Stimulated activated naive CD8-positive, alpha-beta T cell treated with anti-CD3 and anti-CD28 coated beads, Interleukin-15, Interleukin-2, amounts not matched to agents 100 ng/mL and 50 ng/mL, for 24 hours (primary cell): ENCODE measurements around the gene RPS3A.

Experiments used
- H3K27ac Mint-ChIP-seq: one replicate; pipeline ENCODE4 v1.8.0; 2021; ENCODE audit warnings: mild to moderate bottlenecking, mixed read lengths
- H3K27me3 Mint-ChIP-seq: one replicate; pipeline ENCODE4 v1.8.0; 2021; ENCODE audit warnings: mixed read lengths
- H3K36me3 Mint-ChIP-seq: one replicate; pipeline ENCODE4 v1.8.0; 2021; ENCODE audit warnings: low read depth, mixed read lengths
- H3K4me1 Mint-ChIP-seq: one replicate; pipeline ENCODE4 v1.8.0; 2021; ENCODE audit warnings: low read depth, mixed read lengths
- H3K4me3 Mint-ChIP-seq: one replicate; pipeline ENCODE4 v1.8.0; 2021; ENCODE audit warnings: mild to moderate bottlenecking, mixed read lengths
- H3K9me3 Mint-ChIP-seq: one replicate; pipeline ENCODE4 v1.8.0; 2021; ENCODE audit warnings: mixed read lengths

The RPS3A gene

GRCh38 chr4:151143811-151144210, 44.4 kb downstream of the RPS3A start:
- Mint-ChIP-seq H3K27ac (no peak overlapping the region), H3K9me3 (no peaks in the 10 kb centered on the region), H3K36me3 (no peaks in the 10 kb centered on the region), H3K4me3 (no peak overlapping the region), H3K27me3 (no peaks in the 10 kb centered on the region), H3K4me1 (no peaks in the 10 kb centered on the region)

- no peaks in the 10 kb centered on the region for H3K27me3 Mint-ChIP-seq
- H3K27ac Mint-ChIP-seq: no peak overlapping the region
- H3K4me1 Mint-ChIP-seq: no peaks in the 10 kb centered on the region
- H3K4me3 Mint-ChIP-seq: no peak overlapping the region
- H3K36me3 Mint-ChIP-seq: no peaks in the 10 kb centered on the region
- no peaks in the 10 kb centered on the region for H3K9me3 Mint-ChIP-seq
Observed at GRCh38 chr4:151144329-151145072, 45.1 kb downstream of the RPS3A start.

- no peak overlapping the region for H3K4me3 Mint-ChIP-seq
- H3K27me3 Mint-ChIP-seq: peaks cover 3% of the 10 kb centered on the region
- H3K36me3 Mint-ChIP-seq: no peaks in the 10 kb centered on the region
- no peaks in the 10 kb centered on the region for H3K9me3 Mint-ChIP-seq
- H3K27ac Mint-ChIP-seq: no peak overlapping the region
- no peaks in the 10 kb centered on the region for H3K4me1 Mint-ChIP-seq
Observed at GRCh38 chr4:151147000-151147399, 47.6 kb downstream of the RPS3A start.

GRCh38 chr4:151148261-151148660, 48.8 kb downstream of the RPS3A start:
- no peaks in the 10 kb centered on the region for H3K9me3 Mint-ChIP-seq
- no peak overlapping the region for H3K27ac Mint-ChIP-seq
- H3K36me3 Mint-ChIP-seq: no peaks in the 10 kb centered on the region
- no peak overlapping the region for H3K4me3 Mint-ChIP-seq
- H3K4me1 Mint-ChIP-seq: no peaks in the 10 kb centered on the region
- H3K27me3 Mint-ChIP-seq: peaks cover 3% of the 10 kb centered on the region

- Mint-ChIP-seq H3K9me3 (no peaks in the 10 kb centered on the region), H3K36me3 (no peaks in the 10 kb centered on the region), H3K27me3 (peaks cover 3% of the 10 kb centered on the region), H3K4me1 (no peaks in the 10 kb centered on the region), H3K4me3 (no peak overlapping the region), H3K27ac (no peak overlapping the region)
Observed at GRCh38 chr4:151150821-151151580, 51.6 kb downstream of the RPS3A start.

GRCh38 chr4:151152028-151152427, 52.6 kb downstream of the RPS3A start:
- Mint-ChIP-seq H3K27ac (no peak overlapping the region), H3K9me3 (no peaks in the 10 kb centered on the region), H3K36me3 (no peaks in the 10 kb centered on the region), H3K4me1 (no peaks in the 10 kb centered on the region), H3K4me3 (no peak overlapping the region), H3K27me3 (peaks cover 12% of the 10 kb centered on the region)

DNA sequence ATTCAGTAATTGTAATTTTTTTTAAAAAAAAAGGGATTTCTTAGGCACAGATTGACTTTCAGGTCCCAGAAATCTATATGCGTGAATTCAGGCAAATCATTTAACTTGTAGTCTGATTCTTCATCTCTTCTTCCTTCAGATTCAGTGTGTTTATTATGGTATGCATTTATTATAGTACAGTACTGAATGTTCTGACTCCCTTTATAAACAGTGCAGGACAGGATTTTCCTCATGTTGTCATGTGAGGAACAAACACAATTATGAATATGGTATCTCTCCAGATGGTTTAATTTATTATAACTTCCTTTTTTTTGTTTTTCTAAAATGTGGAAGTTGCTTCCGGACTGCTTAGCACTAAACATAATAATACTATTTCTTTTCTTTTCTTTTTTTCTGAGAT, 54.2 kb downstream of the RPS3A start:
- Mint-ChIP-seq H3K9me3 (peaks cover 5% of the 10 kb centered on the region), H3K27ac (no peak overlapping the region), H3K4me3 (no peak overlapping the region), H3K36me3 (no peaks in the 10 kb centered on the region), H3K4me1 (no peaks in the 10 kb centered on the region), H3K27me3 (peaks cover 21% of the 10 kb centered on the region)
